Suppressor macrophage (primary cell): ENCODE data around the gene NUTM2A.
"Not testable (repeated sequence)": the region's sequence is repeated elsewhere in the genome, so short reads cannot be mapped to it uniquely, and the experiment has no call there.

Experiments
- DNase-seq, 4 experiments: peaks; one replicate each; pipeline ENCODE4 v3.0.0-alpha.2; 2020 to 2022

NUTM2A gene

DNA sequence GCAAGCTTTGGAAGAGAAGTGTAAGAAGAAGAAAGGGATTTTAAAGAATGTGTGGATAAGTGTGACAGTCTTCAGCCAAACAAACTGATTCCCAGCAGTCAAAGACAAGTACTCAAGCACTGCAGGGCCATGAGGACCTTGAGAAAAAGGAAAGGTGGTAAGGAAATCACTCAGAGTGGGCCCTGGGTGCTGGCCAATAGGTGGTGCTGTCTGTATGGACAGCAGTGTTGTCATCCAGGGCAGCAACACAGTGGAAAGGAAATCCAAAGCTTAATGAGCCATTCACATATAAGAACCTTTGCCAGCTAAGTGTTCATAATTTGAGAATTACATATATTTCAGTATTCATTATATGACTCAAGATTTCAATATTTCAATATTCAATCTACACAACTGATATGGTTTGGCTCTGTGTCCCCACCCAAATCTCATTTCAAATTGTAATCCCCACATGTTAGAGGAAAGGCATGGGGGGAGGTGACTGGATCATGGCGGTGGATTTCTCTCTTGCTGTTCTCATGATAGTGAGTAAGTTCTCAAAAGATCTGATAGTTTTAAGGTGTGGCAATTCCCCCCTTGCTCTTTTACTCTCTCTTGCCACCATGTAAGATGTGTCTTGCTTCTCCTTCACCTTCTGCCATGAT is 55.6 kb downstream of the NUTM2A start:
- not testable (repeated sequence) for DNase-seq
